HEK293 (cell line): Measurements from ENCODE around the gene EME2.

Experiments
- CTCF ChIA-PET: fragments of 350-600 bp; formaldehyde crosslinking; extraction: SDS; loops from one replicate; lab custom pipeline; 2021; ENCODE audit warnings: antibody characterized with exemption; lab: Yijun Ruan, JAX
- POLR2A ChIA-PET: fragments of 300-600 bp; formaldehyde crosslinking; extraction: SDS; loops from one replicate; lab custom pipeline; 2020; ENCODE audit warnings: antibody characterized with exemption, inconsistent platforms; lab: Yijun Ruan, JAX
- H3K27ac ChIP-seq: fragments of 200-500 bp; sonication (Bioruptor generic); 2 replicates; pipeline ENCODE4 v1.5.1; 2014; ENCODE audit warnings: low read depth, low read length, control low read depth, inconsistent platforms; ENCODE audit errors: extremely low read depth
- H3K36me3 ChIP-seq, 2 experiments: fragments of 200-500 bp in 1 of 2; sonication (Bioruptor generic) in 1 of 2; 1 replicate in 1 of 2; 2 replicates in 1 of 2; pipeline ENCODE4 v1.5.1; 2014 to 2017; ENCODE audit warnings: inconsistent platforms in 2 of 2, low read length in 2 of 2; ENCODE audit not compliant: control insufficient read depth in 2 of 2, insufficient read depth in 1 of 2
- H3K4me1 ChIP-seq: fragments of 200-500 bp; sonication (Bioruptor generic); 2 replicates; pipeline ENCODE4 v1.5.1; 2014; ENCODE audit warnings: mild to moderate bottlenecking, low read length, inconsistent platforms; ENCODE audit not compliant: control insufficient read depth, insufficient read depth
- H3K4me3 ChIP-seq: 2 replicates; pipeline ENCODE4 v1.5.1; 2011; ENCODE audit warnings: low read depth, mild to moderate bottlenecking, control low read depth, low read length, moderate library complexity
- H3K9me3 ChIP-seq: fragments of 200-500 bp; sonication (Bioruptor generic); 2 replicates; pipeline ENCODE4 v1.5.1; 2014; ENCODE audit warnings: low read depth, low read length, inconsistent platforms; ENCODE audit not compliant: control insufficient read depth, insufficient read depth
- FEZF1 ChIP-seq: fragments of 450-650 bp; formaldehyde crosslinking; IDR thresholded peaks from 2 replicates; pipeline ENCODE4 v1.5.1; 2016; ENCODE audit warnings: missing biosample characterization, missing genetic modification characterization
- HIC1 ChIP-seq: fragments of 450-650 bp; formaldehyde crosslinking; IDR thresholded peaks from 2 replicates; pipeline ENCODE4 v1.5.1; 2016; ENCODE audit warnings: missing biosample characterization, missing genetic modification characterization
- HOXD13 ChIP-seq: sonication (generic); formaldehyde crosslinking; IDR thresholded peaks from 2 replicates; pipeline ENCODE4 v1.8.0; 2022; ENCODE audit warnings: missing genetic modification reagents, borderline replicate concordance
- KLF7 ChIP-seq: fragments of 450-650 bp; formaldehyde crosslinking; IDR thresholded peaks from 2 replicates; pipeline ENCODE4 v1.5.1; 2016; ENCODE audit warnings: missing biosample characterization, missing genetic modification characterization, borderline replicate concordance
- SALL2 ChIP-seq: fragments of 450-650 bp; formaldehyde crosslinking; IDR thresholded peaks from 2 replicates; pipeline ENCODE4 v1.5.0; 2017; ENCODE audit warnings: missing biosample characterization, mild to moderate bottlenecking, missing genetic modification characterization, borderline replicate concordance
- SP3 ChIP-seq: fragments of 450-650 bp; formaldehyde crosslinking; IDR thresholded peaks from 2 replicates; pipeline ENCODE4 v1.5.1; 2016; ENCODE audit warnings: missing biosample characterization, missing genetic modification characterization
- TSHZ1 ChIP-seq: fragments of 450-650 bp; formaldehyde crosslinking; IDR thresholded peaks from 2 replicates; pipeline ENCODE4 v1.5.1; 2016; ENCODE audit warnings: missing biosample characterization, missing genetic modification characterization, borderline replicate concordance
- ZBTB44 ChIP-seq: fragments of 450-650 bp; IDR thresholded peaks from 2 replicates; pipeline ENCODE4 v1.5.1; 2018; ENCODE audit warnings: missing biosample characterization, mild to moderate bottlenecking, missing genetic modification characterization
- ZBTB8A ChIP-seq: fragments of 450-650 bp; formaldehyde crosslinking; IDR thresholded peaks from 2 replicates; pipeline ENCODE4 v1.5.1; 2016; ENCODE audit warnings: missing biosample characterization, missing genetic modification characterization
- ZFP37 ChIP-seq: fragments of 450-650 bp; formaldehyde crosslinking; IDR thresholded peaks from 2 replicates; pipeline ENCODE4 v1.5.1; 2016; ENCODE audit warnings: missing biosample characterization, missing genetic modification characterization
- ZIC2 ChIP-seq: fragments of 450-650 bp; formaldehyde crosslinking; IDR thresholded peaks from 2 replicates; pipeline ENCODE4 v1.5.1; 2016; ENCODE audit warnings: missing biosample characterization, missing genetic modification characterization
- ZNF157 ChIP-seq: fragments of 450-650 bp; formaldehyde crosslinking; IDR thresholded peaks from 2 replicates; pipeline ENCODE4 v1.5.1; 2016; ENCODE audit warnings: missing biosample characterization, missing genetic modification characterization
- ZNF175 ChIP-seq: fragments of 450-650 bp; formaldehyde crosslinking; IDR thresholded peaks from 2 replicates; pipeline ENCODE4 v1.5.1; 2016; ENCODE audit warnings: missing biosample characterization, missing genetic modification characterization
- ZNF280D ChIP-seq: fragments of 450-650 bp; formaldehyde crosslinking; IDR thresholded peaks from 2 replicates; pipeline ENCODE4 v1.5.1; 2016; ENCODE audit warnings: missing biosample characterization, missing genetic modification characterization
- ZNF335 ChIP-seq: fragments of 450-650 bp; formaldehyde crosslinking; conservative IDR thresholded peaks from 2 replicates; pipeline ENCODE4 v1.5.1; 2016; ENCODE audit warnings: missing biosample characterization, missing genetic modification characterization
- ZNF341 ChIP-seq: fragments of 450-650 bp; formaldehyde crosslinking; IDR thresholded peaks from 2 replicates; pipeline ENCODE4; 2016; ENCODE audit warnings: low read depth, missing biosample characterization, missing genetic modification characterization
- ZNF501 ChIP-seq: fragments of 450-650 bp; formaldehyde crosslinking; IDR thresholded peaks from 2 replicates; pipeline ENCODE4 v1.5.1; 2016; ENCODE audit warnings: missing biosample characterization, missing genetic modification characterization
- ZNF513 ChIP-seq: fragments of 450-650 bp; IDR thresholded peaks from 2 replicates; pipeline ENCODE4 v1.5.1; 2018; ENCODE audit warnings: missing biosample characterization, missing genetic modification characterization
- ZNF623 ChIP-seq: fragments of 450-650 bp; formaldehyde crosslinking; IDR thresholded peaks from 2 replicates; pipeline ENCODE4 v1.5.1; 2016; ENCODE audit warnings: missing biosample characterization, missing genetic modification characterization
- ZNF692 ChIP-seq: fragments of 450-650 bp; formaldehyde crosslinking; IDR thresholded peaks from 2 replicates; pipeline ENCODE4 v1.5.1; 2016; ENCODE audit warnings: missing biosample characterization, missing genetic modification characterization

EME2 gene

GRCh38 chr16:1781758-1782407 lies 9.3 kb downstream of the EME2 start (continued):
- TF ChIP-seq ZBTB44 (tag by site-specific recombination) (0 out of 2 replicates have a peak, but pooled peaks have one; percentile 17), KLF7 (0 out of 2 replicates have a peak, but pooled peaks have one; percentile 42), FEZF1 (tag by site-specific recombination) (no peak), ZNF692 (tag by site-specific recombination) (0 out of 2 replicates have a peak, but pooled peaks have one; percentile 47), SP3 (peak; percentile 76), ZNF335 (tag by site-specific recombination) (peak; percentile 97), ZNF501 (tag by site-specific recombination) (0 out of 2 replicates have a peak, but pooled peaks have one; percentile 64), ZIC2 (tag by site-specific recombination) (peak; percentile 37), ZNF341 (tag by site-specific recombination) (peak; percentile 55; the same call in 1 of the 2 replicates), ZFP37 (tag by site-specific recombination) (peak; percentile 82; the same call in 1 of the 2 replicates)

GRCh38 chr16:1782408-1783264 lies 10.0 kb downstream of the EME2 start, which contains the start of the genes NUBP2 and SPSB3:
NUBP2 (plus strand) TSS chr16:1782960; CDS start chr16:1783021, 61 bp downstream.
SPSB3 (minus strand) TSS chr16:1782571; CDS start chr16:1781483, 1,088 bp downstream.
- peaks cover 15 to 63% of the 10 kb centered on the region in 2 experiments; a peak in 2 of 3 replicates for H3K36me3 ChIP-seq
- peak within 1 kb of the TSS; percentile 90 for H3K4me3 ChIP-seq
- no peaks in the 10 kb centered on the region for H3K9me3 ChIP-seq
- CTCF ChIA-PET, result interaction anchor here (0.6 to 1.3 kb wide), 7 partner anchors 8 to 357 kb away, joined by 3 to 14 read pairs (median 3); partner anchors contain the start of gene MAPK8IP3
- peaks cover 6% of the 10 kb centered on the region for H3K4me1 ChIP-seq
- H3K27ac ChIP-seq, result peak within 1 kb of the TSS; percentile 87
- POLR2A ChIA-PET, result interaction anchor here (0.5 to 5.2 kb wide), 26 partner anchors 8 to 995 kb away, joined by 3 to 113 read pairs (median 4); partner anchors contain the start of genes CRAMP1, EME2, FAHD1 and HAGH
- TF ChIP-seq ZNF175 (no peak), SALL2 (tag by site-specific recombination) (no peak), HIC1 (tag by site-specific recombination) (no peak), ZNF341 (tag by site-specific recombination) (peak; percentile 67), HOXD13 (CRISPR knock-in tag) (no peak), ZBTB8A (tag by site-specific recombination) (no peak), ZNF623 (tag by site-specific recombination) (no peak), ZNF157 (no peak), TSHZ1 (tag by site-specific recombination) (no peak), ZNF280D (no peak), ZNF513 (tag by site-specific recombination) (no peak)
